ENCODE measurements around the gene ATAD3B. TPM values are rescaled to one million over a fixed set of nuclear protein-coding genes. Genes with fewer than 3 reads are reported as not detected.

ATAD3B gene
- total and polyA plus RNA-seq, 2 of the 4 experiments (the other 2 are of a cell fraction) = 13.8 to 29.0 TPM

GRCh38 chr1:1435911-1436629, 35.5 kb upstream of the ATAD3B start:
- Histone ChIP-seq H2BK15ac (ENCODE audit: low read depth, low read length) (no peak overlapping the region), H3K4me3 (ENCODE audit: insufficient read depth, low read depth, low read length) (peak overlapping the region; percentile 57), H3K9ac (ENCODE audit: low read depth, low read length) (no peak overlapping the region), H3K9me1 (ENCODE audit: insufficient read depth, low read length) (0 out of 2 replicates have a peak, but pooled peaks cover 7% of the 10 kb centered on the region), H2BK20ac (ENCODE audit: low read depth, low read length) (no peak overlapping the region), H3K79me1 (ENCODE audit: low read depth in 1 of 2, low read length in 2 of 2) (0 out of 4 replicates have a peak, but pooled peaks cover 0 to 3% of the 10 kb centered on the region in 2 experiments), H3K23ac (ENCODE audit: low read depth, low read length) (peak overlapping the region; percentile 38; the same call in 1 of the 2 replicates), H2BK5ac (ENCODE audit: low read depth, low read length, poor library complexity, severe bottlenecking) (no peak overlapping the region), H2BK120ac (ENCODE audit: low read depth, low read length) (no peak overlapping the region), H2AK9ac (replicated peaks; ENCODE audit: low read depth, low read length, poor library complexity) (peak overlapping the region; percentile 37), H2AK5ac (ENCODE audit: low read depth, low read length) (no peak overlapping the region), H4K5ac (ENCODE audit: low read depth, low read length) (no peak overlapping the region), H3K36me3 (ENCODE audit: control insufficient read depth, insufficient read depth, low read length) (no peaks in the 10 kb centered on the region), H3K56ac (ENCODE audit: extremely low read depth, insufficient read depth, low read length) (no peak overlapping the region), H3K4me2 (ENCODE audit: low read depth, low read length) (peak overlapping the region; percentile 71), H2AFZ (replicated peaks; ENCODE audit: low read length, poor library complexity) (peak overlapping the region; percentile 92), H3K4me1 (ENCODE audit: control insufficient read depth, insufficient read depth, low read length) (peaks cover 16% of the 10 kb centered on the region; the same call in 1 of the 2 replicates), H3K18ac (ENCODE audit: low read depth, low read length) (no peak overlapping the region), H3K4ac (ENCODE audit: low read depth, low read length) (no peak overlapping the region), H3K14ac (replicated peaks; ENCODE audit: low read depth, low read length) (no peak overlapping the region), H3K27me3 (ENCODE audit: control insufficient read depth, insufficient read depth, low read length) (no peaks in the 10 kb centered on the region; the same call in 1 of the 2 replicates), H4K91ac (ENCODE audit: insufficient read depth, low read depth, low read length) (no peak overlapping the region), H4K20me1 (ENCODE audit: insufficient read depth, low read length) (no peaks in the 10 kb centered on the region), H4K8ac (ENCODE audit: low read depth in 2 of 2, low read length in 2 of 2) (no peak overlapping the region; a peak in 1 of 4 replicates), H3K27ac (ENCODE audit: insufficient read depth, low read length) (no peak overlapping the region), H3K9me3 (ENCODE audit: control insufficient read depth, insufficient read depth, low read length) (no peaks in the 10 kb centered on the region)
- no TSS peak for BruUV-seq (replicated peaks)
- WGBS, 2 experiments (ENCODE audit: extremely low coverage in 2 of 2, insufficient read length in 1 of 2) = 62% methylated on average over 11 of the region's 40 CpGs; no CpG with 5 or more reads in 1 of the 2 experiments
- dilution Hi-C loops (cut with HindIII; ENCODE audit: low sequenced_read_pairs, unreplicated experiment) = no loop called here
- no peak for DNase-seq
- ChIA-PET CTCF (no interaction called here), POLR2A (ENCODE audit: unreplicated experiment) (no interaction called here)
- intact Hi-C loops (cut with micrococcal nuclease) = no loop called here
- TF ChIP-seq MXI1 (IDR thresholded peaks at IDR 0.05; ENCODE audit: borderline replicate concordance, low read depth, low read length) (no peak), CEBPB (IDR thresholded peaks at IDR 0.05; ENCODE audit: low read depth, low read length) (no peak), MAZ (IDR thresholded peaks at IDR 0.05; ENCODE audit: borderline replicate concordance, low read depth, low read length) (no peak), SMC3 (IDR thresholded peaks at IDR 0.05; ENCODE audit: low read depth, low read length) (no peak), RFX5 (IDR thresholded peaks at IDR 0.05; ENCODE audit: low read depth, low read length) (no peak)
- no peak for ATAC-seq (ENCODE audit: low read depth)
- in situ Hi-C loops (cut with MboI; ENCODE audit: low sequenced_read_pairs) = no loop called here
